GM21529 (cell line): Measurements from ENCODE around the gene KCNC1.

Experiments
- ATAC-seq: cut with Tn5 transposase; IDR thresholded peaks from one replicate; pipeline ENCODE4 v1.9.1; 2021; ENCODE audit not compliant: unreplicated experiment

The KCNC1 gene

GRCh38 chr11:17814546-17814945 lies 80.0 kb downstream of the KCNC1 start:
- ATAC-seq = no peak

- ATAC-seq = no peak
Observed at GRCh38 chr11:17816232-17816931, 81.8 kb downstream of the KCNC1 start.

GRCh38 chr11:17821648-17822400 lies 87.2 kb downstream of the KCNC1 start:
- ATAC-seq = no peak

GRCh38 chr11:17822401-17822781 lies 87.8 kb downstream of the KCNC1 start:
- no peak for ATAC-seq

- no peak for ATAC-seq
Observed at GRCh38 chr11:17827006-17827405, 92.4 kb downstream of the KCNC1 start.

GRCh38 chr11:17828311-17828751 lies 93.8 kb downstream of the KCNC1 start:
- ATAC-seq = no peak

- ATAC-seq = no peak
Observed at GRCh38 chr11:17831228-17831627, 96.6 kb downstream of the KCNC1 start.

- no peak for ATAC-seq
Observed at GRCh38 chr11:17831883-17832282, 97.3 kb downstream of the KCNC1 start.
